ENCODE results near the gene ASPG. TPM values are rescaled to one million over a fixed set of nuclear protein-coding genes. Genes with fewer than 3 reads are reported as not detected.

Gene ASPG
- total RNA-seq, 1 experiment from 2014 or later, result 0.22 TPM

DNA sequence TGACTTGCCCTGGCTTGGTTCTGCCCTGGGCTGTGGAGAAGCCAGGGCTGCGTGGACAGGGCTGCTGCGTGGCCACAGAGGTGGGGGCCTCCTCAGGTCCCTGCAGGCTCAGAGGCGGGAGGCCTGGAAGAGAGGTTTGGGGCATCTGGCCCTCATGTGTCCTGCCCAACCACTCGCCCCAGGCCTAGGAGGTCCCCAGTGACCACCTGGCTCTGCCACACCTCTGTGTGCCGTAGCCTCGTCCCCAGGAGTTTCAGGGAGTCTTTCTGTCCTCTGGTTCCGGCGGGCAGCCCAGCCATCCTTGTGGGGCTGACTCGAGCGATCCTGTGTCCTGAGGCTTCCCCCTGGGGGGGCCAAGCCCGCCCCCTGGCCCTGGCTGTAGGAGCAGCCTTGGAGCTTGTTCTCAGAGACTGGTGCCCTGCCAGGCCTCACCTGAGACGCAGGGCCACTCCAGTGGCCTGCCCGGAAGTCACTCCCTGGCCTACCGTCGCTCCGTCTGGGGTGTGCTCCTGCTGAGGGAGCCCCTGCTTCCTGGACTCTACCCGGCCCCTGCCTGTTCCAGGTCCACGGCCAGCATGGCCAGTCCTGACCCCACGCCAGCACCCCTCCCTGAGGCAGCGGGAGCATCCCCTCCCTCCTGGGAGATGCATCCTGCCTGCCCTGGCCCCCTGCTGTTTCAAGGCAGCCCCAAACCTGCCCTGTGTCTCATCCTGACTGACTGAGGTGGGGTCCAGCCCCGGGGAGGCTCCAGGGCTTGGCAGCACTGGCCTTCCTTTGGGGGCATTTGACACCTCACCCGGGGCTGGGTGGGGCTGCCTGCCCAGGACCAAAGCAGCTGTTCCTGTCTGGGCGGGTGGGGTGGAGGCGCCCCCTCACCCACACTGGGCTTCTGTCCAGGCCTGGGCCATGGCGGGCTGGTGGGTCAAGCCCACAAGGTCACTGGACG, 13.9 kb downstream of the ASPG start:
- ATAC-seq, result no peak
- Histone ChIP-seq H3K4me1 (ENCODE audit: insufficient read depth, low read length) (peaks cover 10% of the 10 kb centered on the region), H3K9me3 (ENCODE audit: low read length) (no peaks in the 10 kb centered on the region), H3K4me2 (ENCODE audit: low read length) (no peak overlapping the region), H3K9ac (ENCODE audit: low read length) (no peak overlapping the region), H4K20me1 (ENCODE audit: low read length) (no peaks in the 10 kb centered on the region), H3K36me3 (ENCODE audit: low read depth, low read length) (no peaks in the 10 kb centered on the region), H3K79me2 (ENCODE audit: low read length) (no peaks in the 10 kb centered on the region), H3F3A (ENCODE audit: low read length, unreplicated experiment) (no peaks in the 10 kb centered on the region), H3K4me3 (ENCODE audit: low read length) (no peak overlapping the region), H3K9me2 (replicated peaks; ENCODE audit: low read length) (no peaks in the 10 kb centered on the region), H3K27me3 (ENCODE audit: low read length) (no peaks in the 10 kb centered on the region), H3K27ac (ENCODE audit: low read length) (no peak overlapping the region), H2AFZ (ENCODE audit: low read length) (no peak overlapping the region)
- intact Hi-C loops (cut with micrococcal nuclease), result no loop called here
- ChIA-PET CTCF (no interaction called here), POLR2A (ENCODE audit: unreplicated experiment) (no interaction called here)
- DNase-seq, result no peak
- TF ChIP-seq, protein P1, sequence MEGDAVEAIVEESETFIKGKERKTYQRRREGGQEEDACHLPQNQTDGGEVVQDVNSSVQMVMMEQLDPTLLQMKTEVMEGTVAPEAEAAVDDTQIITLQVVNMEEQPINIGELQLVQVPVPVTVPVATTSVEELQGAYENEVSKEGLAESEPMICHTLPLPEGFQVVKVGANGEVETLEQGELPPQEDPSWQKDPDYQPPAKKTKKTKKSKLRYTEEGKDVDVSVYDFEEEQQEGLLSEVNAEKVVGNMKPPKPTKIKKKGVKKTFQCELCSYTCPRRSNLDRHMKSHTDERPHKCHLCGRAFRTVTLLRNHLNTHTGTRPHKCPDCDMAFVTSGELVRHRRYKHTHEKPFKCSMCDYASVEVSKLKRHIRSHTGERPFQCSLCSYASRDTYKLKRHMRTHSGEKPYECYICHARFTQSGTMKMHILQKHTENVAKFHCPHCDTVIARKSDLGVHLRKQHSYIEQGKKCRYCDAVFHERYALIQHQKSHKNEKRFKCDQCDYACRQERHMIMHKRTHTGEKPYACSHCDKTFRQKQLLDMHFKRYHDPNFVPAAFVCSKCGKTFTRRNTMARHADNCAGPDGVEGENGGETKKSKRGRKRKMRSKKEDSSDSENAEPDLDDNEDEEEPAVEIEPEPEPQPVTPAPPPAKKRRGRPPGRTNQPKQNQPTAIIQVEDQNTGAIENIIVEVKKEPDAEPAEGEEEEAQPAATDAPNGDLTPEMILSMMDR (conservative IDR thresholded peaks at IDR 0.05; ENCODE audit: low read depth, low read length), result no peak
- TF ChIP-seq EZH2 (IDR thresholded peaks at IDR 0.05; ENCODE audit: low read length, unreplicated experiment), result no peak
- no peak for TF ChIP-seq EZH2phosphoT487 (IDR thresholded peaks at IDR 0.05; ENCODE audit: borderline replicate concordance, low read length)
- no TSS peak for BruUV-seq (replicated peaks)

DNA sequence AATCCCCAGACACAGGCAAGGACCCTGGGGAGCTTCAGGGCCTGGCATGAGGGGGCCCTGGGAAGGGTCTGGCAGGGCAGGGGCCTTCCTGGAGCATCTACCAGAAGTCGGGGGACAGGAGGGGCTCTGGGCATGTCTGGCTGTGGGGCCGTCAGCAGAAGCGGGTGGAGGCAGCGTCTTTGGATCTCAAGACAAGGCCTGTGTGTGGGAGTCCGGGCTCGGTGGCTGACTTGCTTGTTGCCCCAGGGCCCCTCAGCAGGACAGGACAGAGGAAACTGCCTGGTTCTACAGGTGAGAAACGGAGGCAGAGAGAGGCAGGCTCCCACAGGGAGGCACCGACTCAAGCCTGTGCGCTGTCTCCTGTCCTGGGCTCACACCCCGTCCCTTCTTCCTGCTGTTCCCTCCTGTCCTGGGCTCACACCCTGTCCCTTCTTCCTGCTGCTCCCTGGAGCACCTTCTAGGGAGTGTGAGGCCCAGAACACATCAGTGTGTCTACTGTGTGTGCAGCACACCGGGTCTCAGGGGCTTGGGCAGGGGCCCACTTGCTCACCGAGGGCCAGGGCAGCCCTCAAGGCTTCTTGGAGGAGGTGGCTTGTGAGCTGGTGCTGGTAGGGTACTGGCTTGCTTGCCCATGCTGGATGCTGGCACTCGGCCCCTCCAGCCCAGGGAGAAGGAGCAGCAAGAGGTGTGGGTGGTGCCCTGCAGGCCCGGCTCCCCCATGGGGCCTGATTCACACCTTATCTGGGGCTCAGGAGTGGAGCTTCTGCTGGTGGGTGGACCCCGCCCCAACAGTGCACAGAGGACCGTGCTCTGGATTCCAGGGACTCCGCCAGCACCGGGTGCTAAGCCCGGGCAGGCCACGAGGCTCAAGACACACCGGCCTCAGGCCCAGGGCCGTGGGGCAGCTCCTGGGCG, 14.9 kb downstream of the ASPG start:
- DNase-seq (no peak), ATAC-seq (0 out of 2 replicates have a peak, but pooled peaks have one; percentile 8)
- ChIA-PET POLR2A (ENCODE audit: unreplicated experiment) (no interaction called here), CTCF (no interaction called here)
- Histone ChIP-seq H3K9me2 (replicated peaks; ENCODE audit: low read length) (no peaks in the 10 kb centered on the region), H3K36me3 (ENCODE audit: low read depth, low read length) (no peaks in the 10 kb centered on the region), H3K9me3 (ENCODE audit: low read length) (no peaks in the 10 kb centered on the region), H3K4me2 (ENCODE audit: low read length) (no peak overlapping the region), H3K4me3 (ENCODE audit: low read length) (no peak overlapping the region), H3F3A (ENCODE audit: low read length, unreplicated experiment) (no peaks in the 10 kb centered on the region), H3K4me1 (ENCODE audit: insufficient read depth, low read length) (peaks cover 10% of the 10 kb centered on the region), H3K27me3 (ENCODE audit: low read length) (no peaks in the 10 kb centered on the region), H4K20me1 (ENCODE audit: low read length) (no peaks in the 10 kb centered on the region), H3K27ac (ENCODE audit: low read length) (no peak overlapping the region), H3K79me2 (ENCODE audit: low read length) (no peaks in the 10 kb centered on the region), H2AFZ (ENCODE audit: low read length) (no peak overlapping the region), H3K9ac (ENCODE audit: low read length) (no peak overlapping the region)
- intact Hi-C loops (cut with micrococcal nuclease), result no loop called here
- no TSS peak for BruUV-seq (replicated peaks)
- TF ChIP-seq EZH2phosphoT487 (IDR thresholded peaks at IDR 0.05; ENCODE audit: borderline replicate concordance, low read length) (no peak), EZH2 (IDR thresholded peaks at IDR 0.05; ENCODE audit: low read length, unreplicated experiment) (no peak)
- TF ChIP-seq, protein P1 (conservative IDR thresholded peaks at IDR 0.05; ENCODE audit: low read depth, low read length), result no peak

Data from PC-3 (cell line).